NB4 (cell line): ENCODE results near the gene CDK2.
"Not testable (repeated sequence)": the region's sequence is repeated elsewhere in the genome, so short reads cannot be mapped to it uniquely, and the experiment has no call there.

ENCODE experiments used
- DNase-seq: peaks from one replicate; pipeline ENCODE4 v3.0.0; 2010; ENCODE audit warnings: low read depth
- H3K4me3 ChIP-seq: one replicate; pipeline ENCODE4 v1.5.1; 2011; ENCODE audit warnings: mild to moderate bottlenecking, low read depth, low read length, moderate library complexity
- MYC ChIP-seq: IDR thresholded peaks from 2 replicates; pipeline ENCODE4 v1.6.1; 2011; ENCODE audit warnings: low read depth, low read length
- POLR2A ChIP-seq: IDR thresholded peaks from 2 replicates; pipeline ENCODE4 v1.6.1; 2011; ENCODE audit warnings: mild to moderate bottlenecking; ENCODE audit not compliant: insufficient read length; ENCODE audit errors: extremely low read depth
- TF ChIP-seq, protein P1 (sequence below): IDR thresholded peaks from 2 replicates; pipeline ENCODE4 v1.6.1; 2011; ENCODE audit warnings: low read depth, low read length
- TF ChIP-seq, protein P2 (sequence below): IDR thresholded peaks from one replicate; pipeline ENCODE4 v1.5.1; 2012; ENCODE audit warnings: low read depth, low read length

CDK2 gene

DNA sequence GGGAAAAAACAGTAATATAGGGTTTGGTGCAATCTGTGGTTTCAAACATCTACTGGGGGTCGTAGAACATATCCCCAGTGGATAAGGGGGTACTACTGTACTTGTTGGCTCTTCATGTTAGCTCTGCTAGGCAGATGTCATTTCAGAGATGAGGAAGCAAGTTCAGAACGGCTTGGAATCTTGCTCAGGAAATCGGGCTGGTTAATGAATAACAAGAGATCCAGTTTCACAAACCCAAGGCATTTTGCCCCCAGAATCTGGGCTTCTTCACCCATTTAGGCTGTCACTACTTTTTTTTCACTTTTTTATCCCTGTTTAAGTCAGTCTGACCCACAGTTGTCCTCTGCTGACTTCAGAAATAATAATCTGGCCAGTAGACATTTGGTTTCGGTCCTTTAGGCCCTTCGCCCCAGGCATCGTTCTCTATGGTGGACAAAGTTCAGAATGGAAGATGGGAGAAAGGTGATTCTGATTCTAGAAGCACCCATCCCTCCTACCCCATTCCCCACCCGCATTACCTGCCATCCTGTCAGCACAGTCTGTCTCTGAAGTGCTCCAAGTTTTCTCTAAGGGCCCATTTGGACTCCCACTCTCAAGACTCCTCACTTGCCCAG is 35.0 kb downstream of the CDK2 start:
- TF ChIP-seq POLR2A (no peak), MYC (no peak)
- TF ChIP-seq, protein P1, sequence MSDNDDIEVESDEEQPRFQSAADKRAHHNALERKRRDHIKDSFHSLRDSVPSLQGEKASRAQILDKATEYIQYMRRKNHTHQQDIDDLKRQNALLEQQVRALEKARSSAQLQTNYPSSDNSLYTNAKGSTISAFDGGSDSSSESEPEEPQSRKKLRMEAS = no peak
- TF ChIP-seq, protein P2, sequence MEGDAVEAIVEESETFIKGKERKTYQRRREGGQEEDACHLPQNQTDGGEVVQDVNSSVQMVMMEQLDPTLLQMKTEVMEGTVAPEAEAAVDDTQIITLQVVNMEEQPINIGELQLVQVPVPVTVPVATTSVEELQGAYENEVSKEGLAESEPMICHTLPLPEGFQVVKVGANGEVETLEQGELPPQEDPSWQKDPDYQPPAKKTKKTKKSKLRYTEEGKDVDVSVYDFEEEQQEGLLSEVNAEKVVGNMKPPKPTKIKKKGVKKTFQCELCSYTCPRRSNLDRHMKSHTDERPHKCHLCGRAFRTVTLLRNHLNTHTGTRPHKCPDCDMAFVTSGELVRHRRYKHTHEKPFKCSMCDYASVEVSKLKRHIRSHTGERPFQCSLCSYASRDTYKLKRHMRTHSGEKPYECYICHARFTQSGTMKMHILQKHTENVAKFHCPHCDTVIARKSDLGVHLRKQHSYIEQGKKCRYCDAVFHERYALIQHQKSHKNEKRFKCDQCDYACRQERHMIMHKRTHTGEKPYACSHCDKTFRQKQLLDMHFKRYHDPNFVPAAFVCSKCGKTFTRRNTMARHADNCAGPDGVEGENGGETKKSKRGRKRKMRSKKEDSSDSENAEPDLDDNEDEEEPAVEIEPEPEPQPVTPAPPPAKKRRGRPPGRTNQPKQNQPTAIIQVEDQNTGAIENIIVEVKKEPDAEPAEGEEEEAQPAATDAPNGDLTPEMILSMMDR = no peak
- DNase-seq = no peak
- H3K4me3 ChIP-seq = no peak overlapping the region

- not testable (repeated sequence) for H3K4me3 ChIP-seq
- DNase-seq = peak; percentile 44
These were observed 36.7 kb downstream of the CDK2 start for GRCh38 chr12:56003376-56003775.

- TF ChIP-seq, protein P1 = no peak
- TF ChIP-seq, protein P2 = no peak
- no peak for TF ChIP-seq MYC
- TF ChIP-seq POLR2A = no peak
- no peak overlapping the region for H3K4me3 ChIP-seq
- no peak for DNase-seq
These were observed 37.6 kb downstream of the CDK2 start for GRCh38 chr12:56004211-56004610.

DNA sequence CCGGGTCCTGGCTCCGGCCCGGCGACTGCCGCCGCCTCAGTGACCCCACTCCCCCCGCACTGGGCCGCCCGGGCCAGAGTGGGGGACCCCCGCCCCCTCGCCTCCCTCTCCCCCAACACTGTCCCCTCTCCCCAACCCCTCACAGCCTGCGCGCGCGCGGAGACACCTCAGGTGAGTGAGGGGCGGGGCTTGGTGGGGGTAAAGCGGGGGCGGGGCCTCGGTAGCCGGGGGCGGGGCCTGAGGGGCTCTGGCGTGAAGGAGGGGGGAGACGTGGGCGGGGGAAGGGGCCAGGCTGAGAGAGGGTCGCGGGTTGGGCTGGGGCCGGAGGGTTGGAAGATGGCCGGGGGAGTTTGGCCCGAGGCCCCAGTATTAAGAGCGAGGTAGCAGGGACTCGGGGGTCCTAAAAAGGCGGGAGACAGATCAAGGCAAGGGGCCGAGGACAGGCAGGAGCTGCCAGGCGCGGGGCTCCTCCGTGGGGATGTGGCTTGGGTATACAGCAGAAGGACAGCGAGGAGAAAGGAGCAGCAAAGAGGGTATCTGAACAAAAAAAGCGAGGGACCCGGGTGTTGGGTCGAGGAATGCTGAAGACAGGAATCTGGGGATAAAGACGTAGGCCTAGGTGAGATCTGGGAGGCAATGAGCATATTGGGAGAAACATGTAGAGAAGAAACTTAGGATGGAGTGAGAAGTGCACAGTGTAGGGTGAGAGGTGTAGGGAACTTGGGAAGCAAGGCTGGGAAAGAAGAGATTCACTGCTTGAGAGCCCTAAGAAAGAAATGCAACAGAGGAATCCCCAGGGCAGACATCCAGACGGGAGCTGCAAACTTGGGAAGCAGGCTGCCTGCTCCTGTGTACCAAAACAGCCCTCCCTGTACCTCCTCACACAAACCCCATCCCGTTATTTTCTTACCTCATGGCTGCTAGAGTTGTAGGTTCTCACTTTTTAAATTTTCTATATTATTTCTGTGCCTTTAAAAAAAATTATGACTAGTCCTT is 41.2 kb downstream of the CDK2 start:
- DNase-seq = peak; percentile 41
- H3K4me3 ChIP-seq = peak overlapping the region; percentile 60
- TF ChIP-seq POLR2A (no peak), MYC (no peak)
- TF ChIP-seq, protein P2 = no peak
- TF ChIP-seq, protein P1 = no peak

DNA sequence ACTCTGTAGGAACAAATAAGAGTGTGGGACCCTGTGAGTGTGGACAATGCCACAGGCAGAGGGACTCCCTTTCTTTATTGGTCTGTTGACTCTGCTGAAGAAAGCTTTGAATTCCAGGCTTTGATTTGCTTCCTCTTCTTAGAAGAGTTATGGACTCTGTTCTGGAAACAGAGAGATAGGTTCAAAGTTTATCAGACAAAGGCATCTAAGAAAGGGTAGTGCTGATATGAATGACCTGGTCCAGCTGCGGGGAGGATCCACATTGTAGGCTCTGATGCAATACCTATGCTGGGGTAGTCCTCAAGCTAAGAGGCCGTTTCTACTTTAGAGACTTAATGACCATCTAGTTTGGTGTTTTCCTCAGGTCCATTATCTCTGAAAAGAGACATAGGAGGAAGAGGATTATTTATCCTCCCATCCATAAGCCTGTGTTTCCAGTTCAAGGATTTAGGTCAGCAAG is 43.5 kb downstream of the CDK2 start:
- no peak for DNase-seq
- no peak overlapping the region for H3K4me3 ChIP-seq
- TF ChIP-seq, protein P2 = no peak
- no peak for TF ChIP-seq MYC
- TF ChIP-seq, protein P1 = no peak
- TF ChIP-seq POLR2A = no peak

GRCh38 chr12:56011509-56012090 is 45.0 kb downstream of the CDK2 start:
- H3K4me3 ChIP-seq = no peak overlapping the region
- no peak for DNase-seq
- TF ChIP-seq, protein P2 = no peak
- TF ChIP-seq MYC (no peak), POLR2A (no peak)
- TF ChIP-seq, protein P1 = no peak
